GM19452 (cell line): Measurements from ENCODE around the gene ADARB2.

Experiments used
- ATAC-seq: cut with Tn5 transposase; IDR thresholded peaks from one replicate; pipeline ENCODE4 v1.9.1; 2021; ENCODE audit not compliant: unreplicated experiment

Gene ADARB2

DNA sequence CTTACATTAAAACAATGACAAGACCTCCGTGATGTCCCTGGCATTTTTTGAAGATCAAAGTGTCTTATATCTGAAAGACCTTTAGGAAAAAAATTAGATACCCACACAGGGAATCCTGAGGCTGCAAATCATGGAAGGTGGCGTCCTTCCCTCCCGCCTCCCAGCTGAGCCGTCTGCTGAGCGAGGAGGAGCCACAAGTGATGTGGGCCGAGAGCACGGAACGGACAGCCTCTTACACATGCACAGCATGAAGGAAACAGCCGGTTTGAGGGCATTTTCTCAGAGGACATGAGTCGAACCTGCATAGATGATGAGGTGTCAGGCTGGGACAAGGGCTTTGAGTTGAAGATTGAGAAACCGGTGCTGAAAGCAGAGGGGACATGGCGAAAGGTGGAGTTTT, 163.3 kb downstream of the ADARB2 start:
- ATAC-seq = no peak

DNA sequence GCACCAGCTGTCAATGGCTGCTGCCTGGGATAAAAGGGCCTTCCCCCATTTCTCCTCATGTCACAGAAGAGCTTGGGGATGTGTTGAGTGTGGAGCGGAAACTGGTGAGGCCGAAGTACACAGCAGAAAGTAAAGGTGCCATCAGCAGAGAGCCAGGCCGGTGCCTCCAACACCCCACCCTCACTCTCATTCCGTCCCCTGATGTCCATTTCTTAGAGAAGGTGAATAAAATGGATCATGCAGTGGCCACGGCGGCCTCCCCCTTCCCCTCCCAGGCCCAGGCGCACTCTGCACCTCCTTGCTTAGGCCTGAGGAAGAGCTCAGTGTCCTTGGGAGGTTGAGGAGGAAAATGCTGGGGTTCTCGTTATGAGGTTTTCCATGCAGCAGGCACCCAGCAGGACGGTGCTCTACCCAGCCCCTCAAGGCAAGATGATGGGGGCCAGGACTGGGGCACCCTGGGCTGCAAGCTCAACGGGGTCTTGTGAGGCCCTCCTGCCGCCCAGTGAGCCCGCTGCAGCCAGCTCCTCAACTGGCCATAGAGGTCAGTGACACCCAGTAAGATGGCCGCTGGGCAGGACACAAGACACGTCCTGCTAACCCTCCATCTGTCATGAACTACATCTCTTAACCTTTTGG, 163.9 kb downstream of the ADARB2 start:
- no peak for ATAC-seq

DNA sequence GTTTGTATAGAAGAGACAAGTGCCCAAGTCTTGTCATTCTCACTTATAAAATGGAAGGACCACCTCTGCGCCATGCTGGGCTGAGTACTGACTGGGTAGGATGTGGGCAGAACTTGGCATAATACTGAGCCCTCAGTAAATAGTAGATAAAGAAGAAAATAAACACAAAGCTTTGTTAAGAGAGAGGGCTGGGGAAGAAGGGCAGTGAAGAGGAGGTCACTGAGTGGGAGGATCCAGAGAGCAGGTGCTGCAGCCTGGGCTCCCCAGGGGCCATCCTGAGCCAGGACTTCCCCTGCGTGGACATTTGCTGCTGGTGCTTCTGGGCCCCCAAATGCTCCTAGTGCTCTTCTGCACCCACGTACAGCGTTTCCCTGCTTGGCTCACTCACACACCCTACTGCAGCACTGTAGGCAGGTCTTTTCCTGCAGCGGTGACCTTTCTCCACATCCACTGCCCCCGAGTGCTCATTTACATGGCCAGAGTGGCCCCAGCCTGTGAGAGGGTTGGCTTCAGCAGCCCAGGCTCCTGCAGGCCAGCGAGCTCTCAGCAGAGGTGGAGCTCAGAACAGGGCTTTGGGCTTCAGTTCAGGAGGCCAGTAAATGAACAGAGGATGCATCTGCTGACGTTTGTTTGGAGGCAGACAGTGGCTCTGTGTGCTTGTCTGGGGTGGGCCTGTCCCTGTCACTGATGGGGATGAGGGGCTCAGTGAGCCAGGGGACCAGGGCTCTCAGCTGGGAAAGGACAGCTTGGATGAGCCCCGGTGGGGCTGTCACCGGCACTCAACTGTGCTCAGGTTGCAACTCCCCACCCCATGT, 164.6 kb downstream of the ADARB2 start:
- ATAC-seq = no peak

DNA sequence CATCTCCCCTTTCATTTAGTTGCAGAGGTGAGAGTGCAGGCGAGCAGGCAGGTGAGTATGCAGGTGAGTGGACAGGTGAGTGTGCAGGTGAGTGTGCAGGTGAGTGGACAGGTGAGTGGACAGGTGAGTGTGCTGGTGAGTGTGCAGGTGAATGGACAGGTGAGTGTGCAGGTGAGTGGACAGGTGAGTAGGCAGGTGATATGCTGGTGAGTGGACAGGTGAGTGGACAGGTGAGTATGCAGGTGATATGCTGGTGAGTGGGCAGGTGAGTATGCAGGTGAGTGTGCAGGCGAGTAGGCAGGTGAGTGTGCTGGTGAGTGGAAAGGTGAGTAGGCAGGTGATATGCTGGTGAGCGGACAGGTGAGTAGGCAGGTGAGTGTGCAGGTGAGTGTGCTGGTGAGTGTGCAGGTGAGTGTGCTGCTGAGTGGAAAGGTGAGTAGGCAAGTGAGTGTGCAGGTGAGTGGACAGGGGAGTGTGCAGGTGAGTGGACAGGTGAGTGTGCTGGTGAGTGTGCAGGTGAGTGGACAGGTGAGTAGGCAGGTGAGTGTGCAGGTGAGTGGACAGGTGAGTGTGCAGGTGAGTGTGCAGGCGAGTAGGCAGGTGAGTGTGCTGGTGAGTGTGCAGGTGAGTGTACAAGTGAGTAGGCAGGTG, 165.6 kb downstream of the ADARB2 start:
- ATAC-seq = no peak

DNA sequence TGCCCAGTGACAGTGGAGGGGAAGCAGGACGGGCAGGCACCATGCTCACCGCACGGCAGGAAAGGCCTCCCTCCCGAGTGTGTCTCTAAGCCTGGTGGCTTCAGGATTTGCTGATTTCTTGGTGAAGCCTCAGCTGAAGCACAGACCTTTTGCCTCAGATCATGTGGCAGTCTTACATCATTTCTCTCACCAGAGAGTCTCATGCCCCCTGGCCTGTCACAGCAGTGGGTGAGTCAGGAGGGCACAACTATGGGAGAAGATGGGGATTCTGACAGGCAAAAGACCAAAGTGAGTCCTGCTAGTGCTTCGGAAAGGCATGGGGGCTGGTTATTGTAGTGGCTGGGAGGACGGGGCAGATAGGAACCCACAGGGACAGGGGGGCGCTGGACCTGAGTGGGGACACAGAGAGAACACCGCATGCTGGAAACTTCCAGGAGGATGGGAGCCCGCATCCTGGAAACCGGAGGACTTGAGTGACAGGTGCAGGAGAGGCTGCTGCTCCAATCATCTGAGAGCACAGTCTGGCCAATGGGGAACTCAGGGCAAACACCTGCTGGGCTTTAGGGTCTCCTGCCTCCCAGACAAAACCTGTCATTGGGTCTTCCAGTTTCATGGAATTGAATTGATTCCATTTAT, 166.8 kb downstream of the ADARB2 start:
- ATAC-seq = no peak

DNA sequence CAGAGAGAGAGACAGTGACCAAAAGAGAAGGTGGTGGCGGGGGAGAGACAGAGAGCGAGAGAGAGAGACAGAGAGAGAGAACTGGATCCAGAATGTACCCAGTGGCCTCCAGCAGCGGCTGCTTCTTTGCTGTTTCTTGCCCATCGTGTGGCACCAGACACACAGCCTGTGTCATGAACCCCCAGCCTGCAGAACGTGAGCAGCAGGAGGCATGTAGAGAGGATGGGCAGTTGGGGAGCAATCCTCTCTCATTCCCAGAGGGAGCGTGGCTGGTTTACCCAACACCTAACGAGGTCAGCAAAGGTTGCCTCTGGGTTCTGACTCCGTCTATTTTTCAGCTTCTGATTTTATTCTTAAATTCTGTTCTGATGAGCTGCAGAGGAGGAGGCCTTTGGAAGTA, 168.1 kb downstream of the ADARB2 start:
- no peak for ATAC-seq

DNA sequence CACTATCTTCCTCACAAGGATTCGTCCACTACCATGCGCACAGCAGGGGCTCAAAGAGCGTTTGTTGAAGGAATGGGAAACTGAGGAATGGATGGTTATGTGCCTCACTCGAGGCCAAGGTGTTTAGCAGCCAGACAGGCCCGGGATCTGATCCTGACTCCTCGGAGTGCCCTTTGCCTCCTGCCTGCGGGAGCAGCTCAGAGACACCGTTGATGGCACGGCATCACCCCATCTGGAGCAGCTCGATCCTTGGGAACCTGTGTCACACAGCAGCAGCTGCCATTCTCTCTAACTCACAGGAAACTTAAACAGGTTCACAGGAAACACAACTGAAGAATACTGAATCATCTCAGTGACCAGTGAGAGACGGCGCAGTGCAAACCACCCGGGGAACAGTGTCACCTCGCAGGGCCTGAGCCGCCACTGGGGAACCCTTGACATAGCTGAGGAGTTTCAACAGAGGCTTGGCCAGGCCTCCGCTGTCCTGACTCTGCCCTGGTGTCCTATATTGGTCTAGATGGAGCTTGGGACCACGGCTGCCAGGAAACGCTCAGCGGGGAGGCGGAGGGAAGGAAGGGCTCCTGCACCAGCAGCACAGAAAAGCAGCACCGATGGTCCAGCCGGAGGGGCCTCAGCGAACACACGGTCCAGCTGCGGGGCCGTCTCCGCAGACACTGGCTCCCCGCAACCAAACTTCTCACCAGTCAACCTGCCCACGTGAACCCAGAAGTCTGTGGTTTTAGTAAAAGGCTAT, 169.4 kb downstream of the ADARB2 start:
- no peak for ATAC-seq

DNA sequence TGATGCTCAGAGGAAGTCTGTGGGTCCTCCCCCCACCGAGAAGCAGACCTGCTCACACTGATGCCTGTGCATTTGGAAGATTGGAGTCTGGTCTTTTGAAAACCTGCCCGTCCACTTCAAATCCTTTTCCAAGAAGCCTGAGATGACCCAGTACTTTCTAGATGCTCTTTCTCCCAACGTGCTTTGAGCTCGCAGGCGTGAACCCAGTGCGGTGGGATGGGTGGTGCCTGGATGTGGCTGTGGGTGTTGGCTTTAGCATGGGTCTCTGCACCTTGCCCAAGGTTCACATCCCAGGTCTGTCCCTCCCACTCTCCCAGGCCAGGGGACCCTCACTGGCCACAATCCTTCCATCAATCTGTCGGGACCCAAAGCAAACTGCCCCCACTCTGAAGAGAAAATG, 170.2 kb downstream of the ADARB2 start:
- ATAC-seq = no peak

DNA sequence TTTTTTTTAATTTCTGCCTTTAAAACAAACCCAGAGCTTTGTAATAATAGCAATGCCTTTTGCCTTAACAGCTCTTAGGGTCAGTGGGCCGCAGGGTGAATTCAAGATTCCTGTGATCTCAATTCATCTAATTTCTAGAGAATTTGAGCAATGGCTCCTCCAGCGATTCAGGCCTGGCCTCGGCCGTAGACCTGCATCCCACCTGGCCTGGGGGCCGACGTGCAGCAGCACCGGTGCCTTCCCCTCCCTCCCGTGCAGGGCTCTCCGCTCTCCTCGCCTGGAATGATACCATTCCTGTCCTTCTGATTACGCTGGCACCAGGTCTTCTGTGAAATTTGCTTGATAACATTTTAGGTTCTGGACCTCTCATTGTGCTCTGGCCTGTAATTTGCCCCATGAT, 172.5 kb downstream of the ADARB2 start:
- no peak for ATAC-seq

DNA sequence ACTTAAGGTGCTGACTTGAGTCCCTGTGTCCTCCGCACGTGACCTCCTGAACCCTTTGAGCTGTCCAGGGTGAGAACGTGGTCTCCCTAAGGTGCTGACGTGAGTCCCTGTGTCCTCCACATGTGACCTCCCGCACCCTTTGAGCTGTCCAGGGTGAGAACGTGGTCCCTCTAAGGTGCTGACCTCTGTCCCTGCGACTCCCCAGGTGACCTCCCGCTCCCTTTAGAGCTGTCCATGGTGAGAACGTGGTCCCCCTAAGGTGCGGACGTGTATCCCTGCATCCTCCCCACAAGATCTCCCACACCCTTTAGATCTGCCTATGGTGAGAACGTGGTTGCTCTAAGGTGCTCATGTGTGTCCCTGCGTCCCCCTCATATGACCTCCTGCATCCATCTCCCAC, 174.3 kb downstream of the ADARB2 start:
- no peak for ATAC-seq

DNA sequence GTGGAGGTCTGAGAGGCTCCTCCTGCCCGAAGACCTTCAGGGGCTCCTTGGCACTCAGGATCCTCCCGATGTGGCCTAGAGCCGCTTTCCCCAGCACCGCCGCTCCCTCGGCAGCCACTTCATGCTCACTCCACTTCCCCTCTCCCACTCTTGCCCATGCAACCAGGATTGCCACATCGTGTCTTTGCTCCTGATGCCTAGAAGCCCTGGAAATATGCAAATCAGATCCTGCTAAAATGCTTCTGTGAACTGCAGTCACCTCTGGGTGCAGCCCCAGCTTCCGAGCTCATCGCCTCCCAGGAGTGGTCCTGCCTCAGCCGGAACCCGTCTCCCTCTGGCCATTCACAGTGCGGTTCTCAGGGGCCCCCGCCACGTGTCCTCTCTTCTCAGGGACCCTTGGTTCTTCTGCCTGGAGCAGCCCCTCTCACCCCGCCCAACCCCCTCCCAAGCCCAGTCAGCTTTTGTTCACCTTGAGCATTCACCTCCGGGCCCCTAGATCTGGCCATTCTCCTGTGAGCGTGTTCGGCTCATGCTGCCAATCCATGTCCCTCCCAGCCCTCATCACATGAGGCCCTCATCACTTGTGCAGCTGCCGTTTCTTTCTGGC, 175.5 kb downstream of the ADARB2 start:
- ATAC-seq = no peak

DNA sequence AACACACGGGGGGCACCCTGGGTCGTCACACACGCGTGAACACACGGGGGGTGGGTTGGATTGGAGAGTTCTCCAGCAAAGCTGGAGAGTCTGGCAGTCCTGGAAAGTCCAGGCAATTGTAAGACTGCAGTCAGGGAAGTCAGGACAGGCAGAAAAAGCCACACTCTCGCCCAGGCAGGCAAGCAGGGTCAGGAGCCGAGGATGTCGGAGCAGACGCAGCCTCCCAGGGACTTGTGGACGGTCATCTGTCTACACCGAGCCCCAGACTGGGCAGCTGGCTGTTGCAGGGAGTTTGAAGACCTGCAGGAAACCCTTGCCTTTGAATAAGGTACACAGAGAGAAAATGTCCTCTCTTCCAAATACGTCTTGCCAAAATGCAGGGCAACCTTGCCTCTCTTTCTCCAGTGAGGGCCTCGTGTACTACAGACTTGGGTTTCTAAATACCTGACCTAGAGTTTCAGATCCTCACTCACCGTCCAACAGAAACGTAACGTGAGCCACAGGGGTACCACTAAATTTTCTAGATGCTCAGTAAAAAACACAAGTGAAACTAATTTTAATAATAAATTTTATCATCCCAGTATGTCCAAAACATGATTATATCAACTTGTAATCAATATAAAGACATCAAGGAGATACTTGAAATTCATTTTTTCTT, 176.7 kb downstream of the ADARB2 start:
- ATAC-seq = no peak

DNA sequence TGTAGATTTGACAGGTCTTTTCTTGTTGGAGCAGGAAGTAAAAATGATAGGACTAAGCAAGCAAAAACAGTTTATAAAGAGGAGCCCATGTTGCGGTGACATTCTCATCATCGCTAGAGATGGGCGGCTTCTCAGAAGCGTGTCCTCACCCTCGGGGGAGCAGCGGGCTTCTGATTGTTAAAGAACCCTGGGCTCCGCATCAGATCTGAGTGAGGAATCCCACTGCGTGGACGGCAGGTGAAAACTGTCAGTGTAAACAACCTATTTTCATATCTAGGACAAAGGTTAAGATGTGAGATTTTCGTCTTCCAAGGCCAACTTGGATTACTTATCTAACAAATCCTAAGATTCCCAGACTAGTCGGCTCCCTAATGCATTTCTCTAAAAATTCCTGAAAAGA, 177.6 kb downstream of the ADARB2 start:
- ATAC-seq = no peak

DNA sequence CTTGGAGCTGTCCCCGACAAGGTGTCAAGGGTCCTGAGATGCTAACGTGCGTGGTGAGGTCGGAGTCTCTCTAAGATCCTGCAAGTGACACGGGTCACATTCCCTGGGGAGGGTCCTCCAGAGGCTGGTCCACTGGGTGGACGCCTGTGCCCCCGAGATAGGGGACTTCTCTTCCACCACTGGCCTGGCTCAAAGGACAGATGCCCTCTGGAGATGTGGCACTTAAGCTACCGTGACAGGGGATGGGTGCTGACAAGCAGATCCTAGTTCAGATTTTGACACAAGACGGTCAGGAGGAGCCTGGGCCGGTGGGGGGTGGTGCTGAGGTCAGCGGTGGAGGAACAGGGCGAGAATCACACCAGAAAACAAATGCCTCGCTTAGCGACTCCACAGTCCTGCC, 178.0 kb downstream of the ADARB2 start:
- ATAC-seq = no peak

DNA sequence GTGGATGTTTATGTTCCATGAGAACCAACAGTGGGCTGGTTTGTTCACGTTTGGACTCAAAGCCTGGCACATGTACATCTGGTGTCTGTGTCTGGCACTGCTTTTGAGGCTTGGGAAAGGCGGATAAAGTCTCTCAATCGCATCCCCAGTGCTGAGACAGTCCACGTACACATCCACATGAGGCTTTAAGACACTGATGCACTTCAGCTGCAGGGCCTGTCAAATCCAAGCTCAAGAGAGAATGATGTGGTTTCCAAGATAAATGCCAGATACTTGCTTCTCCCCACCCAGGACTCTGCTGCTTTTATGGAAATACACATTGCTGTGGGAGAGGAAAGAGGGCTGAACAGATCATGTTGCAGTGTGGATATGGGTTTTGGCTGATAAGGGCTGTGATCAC, 178.4 kb downstream of the ADARB2 start:
- ATAC-seq = no peak

DNA sequence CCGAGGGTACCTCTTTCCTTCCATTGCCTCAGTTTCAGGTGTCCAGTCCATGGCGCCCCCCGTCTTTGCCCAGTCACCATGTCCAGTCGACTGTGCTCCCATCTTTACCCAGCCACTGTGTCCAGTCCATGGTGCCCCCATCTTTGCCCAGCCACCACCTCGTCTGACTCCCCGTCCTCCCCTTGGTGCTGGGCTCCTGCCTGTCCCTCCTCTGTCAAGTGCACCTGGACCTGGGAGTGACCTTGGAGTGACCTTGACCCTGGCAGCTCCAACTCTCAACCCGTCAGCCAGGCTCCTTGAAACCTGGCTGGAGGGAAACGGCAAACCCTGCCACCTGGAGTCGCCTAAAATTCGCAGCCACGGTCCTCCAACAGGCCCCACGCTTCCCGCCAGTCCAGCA, 180.2 kb downstream of the ADARB2 start:
- ATAC-seq = no peak

DNA sequence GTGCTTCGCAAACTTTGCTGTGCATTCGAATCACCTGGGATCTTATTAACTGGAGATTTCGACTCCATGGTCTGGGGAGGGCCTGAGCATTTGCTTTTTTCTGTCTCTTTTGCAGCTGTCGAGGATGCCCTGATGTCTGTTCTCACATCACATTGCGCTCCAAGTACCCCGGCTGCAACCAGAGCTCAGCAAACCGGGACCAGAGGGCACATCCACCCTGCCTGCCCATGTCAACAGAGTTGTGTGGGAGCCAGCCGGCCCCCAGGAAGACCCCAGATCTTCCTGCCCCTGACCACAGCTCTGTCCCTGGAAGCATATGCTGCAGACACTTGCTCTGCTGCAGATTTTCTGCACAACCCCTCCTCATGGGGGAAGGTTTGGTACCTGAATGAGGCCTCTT, 180.8 kb downstream of the ADARB2 start:
- ATAC-seq = no peak

DNA sequence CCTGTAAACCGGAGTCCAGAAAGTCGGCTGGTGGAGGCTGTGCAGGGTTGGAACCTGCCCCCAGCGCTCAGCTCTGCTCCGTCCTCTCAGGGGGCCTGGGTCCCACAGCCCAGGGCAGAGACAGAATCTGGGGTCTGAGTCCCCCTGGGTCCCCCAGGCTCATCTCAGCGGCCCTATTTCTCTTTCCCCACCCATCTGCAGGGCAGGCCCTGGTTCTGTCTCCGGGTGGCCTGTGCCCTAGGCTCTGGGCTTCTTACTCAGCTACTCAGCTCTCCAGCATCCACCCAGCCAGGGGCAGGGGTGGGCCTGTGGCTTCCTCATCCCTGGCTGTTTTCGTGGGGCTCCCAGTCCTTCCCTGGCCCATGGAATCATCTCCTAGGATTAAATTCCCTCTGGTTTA, 183.4 kb downstream of the ADARB2 start:
- ATAC-seq = no peak

DNA sequence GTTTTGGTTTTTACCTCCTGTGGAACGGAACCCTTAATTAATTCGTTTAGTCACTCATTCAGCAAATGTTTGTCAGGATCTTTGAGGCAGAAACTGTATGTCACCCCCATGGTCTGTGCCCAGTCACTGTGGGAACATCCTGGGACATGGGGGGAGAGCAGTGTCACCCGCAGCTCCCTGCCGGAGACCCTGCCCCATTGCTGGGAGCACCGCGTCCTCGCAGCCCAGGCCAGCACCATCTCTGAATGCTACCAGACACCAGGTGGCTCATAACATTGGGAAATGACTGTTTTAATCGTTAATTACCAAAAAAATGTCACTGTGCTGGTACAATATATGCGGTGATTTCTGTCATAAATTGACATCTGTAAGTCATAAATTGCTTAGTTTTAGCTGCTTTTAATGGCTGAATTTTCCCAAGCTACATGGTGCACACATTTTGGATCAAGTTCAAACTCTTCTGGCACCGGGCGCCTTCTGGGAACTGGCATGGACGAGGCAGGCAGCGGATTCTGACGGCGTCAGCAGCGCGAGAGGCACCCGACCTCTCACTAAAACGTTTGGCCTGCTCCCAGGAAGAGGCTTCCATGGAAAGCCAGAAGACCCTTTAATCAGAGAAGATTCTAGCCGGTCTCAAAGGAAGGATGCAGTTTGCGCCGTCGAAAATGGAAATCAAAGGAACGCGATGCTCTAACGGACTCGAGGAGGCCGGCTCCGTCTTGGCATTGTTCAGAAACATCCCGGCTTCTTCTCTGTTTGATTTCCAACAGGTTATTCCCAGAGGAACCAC, 184.2 kb downstream of the ADARB2 start:
- ATAC-seq = no peak
